SJCRH30 (cell line): ENCODE results near the gene ACACA. TPM values are rescaled to one million over a fixed set of nuclear protein-coding genes. Genes with fewer than 3 reads are reported as not detected.
"Not testable (repeated sequence)": the region's sequence is repeated elsewhere in the genome, so short reads cannot be mapped to it uniquely, and the experiment has no call there.

Experiments
- DNase-seq, 2 experiments: peaks; one replicate each; pipeline ENCODE4 v3.0.0-alpha.2; 2015 to 2020
- H3K27ac ChIP-seq: fragments of 250-450 bp; sonication (Bioruptor Pico); 2 replicates; pipeline ENCODE4 v1.5.1; 2020; ENCODE audit warnings: mild to moderate bottlenecking, moderate library complexity
- H3K27me3 ChIP-seq: fragments of 250-450 bp; sonication (Bioruptor Pico); 2 replicates; pipeline ENCODE4 v1.5.1; 2020; ENCODE audit warnings: mild to moderate bottlenecking, moderate library complexity
- H3K36me3 ChIP-seq: fragments of 250-450 bp; sonication (Bioruptor Pico); 2 replicates; pipeline ENCODE4 v1.5.1; 2020; ENCODE audit warnings: mild to moderate bottlenecking, moderate library complexity
- H3K4me1 ChIP-seq: fragments of 250-450 bp; sonication (Bioruptor Pico); 2 replicates; pipeline ENCODE4 v1.5.1; 2020; ENCODE audit warnings: mild to moderate bottlenecking, moderate library complexity
- H3K4me3 ChIP-seq: fragments of 250-450 bp; sonication (Bioruptor Pico); 2 replicates; pipeline ENCODE4 v1.5.1; 2020; ENCODE audit warnings: mild to moderate bottlenecking, moderate library complexity
- H3K9me3 ChIP-seq: fragments of 250-450 bp; sonication (Bioruptor Pico); replicated peaks from 2 replicates; pipeline ENCODE4 v1.5.1; 2020; ENCODE audit warnings: mild to moderate bottlenecking, moderate library complexity
- total RNA-seq: library from RNA; depleted of rRNA; stranded (reverse); fragments of >200 nt; shearing (Covaris generic); gene quantifications from 2 replicates; pipeline ENCODE4 v1.2.3, GENCODE V29; 2014

The ACACA gene
- total RNA-seq, 1 experiment from 2014 or later: 74.0 TPM

DNA sequence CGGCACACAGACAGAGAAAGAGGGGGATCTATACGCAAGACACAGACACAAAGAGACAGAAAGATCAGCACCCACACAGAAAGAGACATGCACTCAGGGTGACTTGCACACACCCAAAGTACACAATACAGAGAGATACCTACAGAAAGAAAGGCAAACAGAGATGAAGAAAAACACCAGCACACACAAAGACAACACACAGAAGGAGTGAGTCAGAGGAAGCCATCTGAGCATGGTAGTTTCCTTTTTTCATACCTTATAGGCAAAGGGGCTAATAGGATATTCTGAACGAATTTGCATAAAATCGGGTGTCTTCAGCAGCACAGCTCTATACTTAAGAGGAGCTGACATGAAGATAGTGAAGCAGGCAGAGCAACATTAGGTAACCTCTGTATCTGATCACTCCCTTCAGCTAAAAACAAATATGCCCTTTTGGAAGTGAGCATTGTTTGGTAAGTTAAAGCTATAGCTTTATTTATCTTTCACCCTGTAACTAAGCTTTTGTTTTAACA lies 259.3 kb downstream of the ACACA start:
- Histone ChIP-seq H3K36me3 (peaks cover 22% of the 10 kb centered on the region), H3K27ac (no peak overlapping the region), H3K4me3 (no peak overlapping the region), H3K27me3 (no peaks in the 10 kb centered on the region), H3K4me1 (no peaks in the 10 kb centered on the region), H3K9me3 (no peaks in the 10 kb centered on the region)
- DNase-seq: no peak

DNA sequence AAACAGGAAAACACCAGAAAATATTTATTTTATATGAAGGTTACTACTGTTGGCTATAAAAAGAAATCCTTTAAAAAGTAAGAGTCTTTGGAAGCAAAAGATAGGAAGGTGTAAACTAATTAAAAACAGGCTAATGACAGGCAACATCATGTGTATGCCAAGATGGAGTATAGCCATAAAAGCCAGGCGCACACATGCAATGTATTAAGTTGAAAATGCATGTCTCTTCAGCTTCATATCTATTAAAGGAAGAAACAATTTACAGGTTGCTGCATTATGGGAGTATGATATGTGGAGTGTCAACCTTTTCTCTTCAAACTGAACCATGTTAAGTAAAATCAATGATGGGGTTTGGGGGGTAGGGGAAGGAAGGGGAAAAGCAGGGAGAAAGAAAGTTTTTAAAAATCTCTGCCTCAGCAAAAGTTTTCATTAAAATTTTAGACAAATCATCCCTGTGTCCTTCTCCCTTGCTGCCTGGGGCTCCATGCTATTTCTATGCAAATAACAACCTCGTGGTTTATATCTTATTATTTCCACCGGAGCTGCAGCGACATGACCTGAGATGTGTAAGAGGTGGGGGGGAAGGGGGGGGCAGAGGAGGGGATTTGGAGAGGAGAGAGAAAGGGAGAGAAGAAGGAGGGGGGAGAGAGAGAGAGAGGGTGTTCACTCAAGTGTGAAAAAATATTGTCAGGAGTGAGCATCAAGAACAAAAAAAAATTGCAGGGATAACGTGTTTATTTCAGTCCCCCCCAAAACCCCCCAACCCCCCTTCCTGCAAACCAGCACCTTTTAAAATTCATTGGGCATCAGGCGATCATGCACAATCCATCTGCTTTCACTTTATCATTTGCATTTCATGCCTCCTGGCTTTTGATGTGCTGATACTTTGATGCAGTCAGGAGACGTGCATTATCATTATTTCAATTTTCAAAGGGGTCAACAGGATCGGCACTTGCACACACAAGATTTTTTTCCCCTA lies 260.3 kb downstream of the ACACA start:
- no peak overlapping the region for H3K27ac ChIP-seq
- no peak for DNase-seq
- no peaks in the 10 kb centered on the region for H3K9me3 ChIP-seq
- H3K4me3 ChIP-seq: no peak overlapping the region
- H3K4me1 ChIP-seq: no peaks in the 10 kb centered on the region
- H3K36me3 ChIP-seq: peaks cover 20% of the 10 kb centered on the region
- no peaks in the 10 kb centered on the region for H3K27me3 ChIP-seq

DNA sequence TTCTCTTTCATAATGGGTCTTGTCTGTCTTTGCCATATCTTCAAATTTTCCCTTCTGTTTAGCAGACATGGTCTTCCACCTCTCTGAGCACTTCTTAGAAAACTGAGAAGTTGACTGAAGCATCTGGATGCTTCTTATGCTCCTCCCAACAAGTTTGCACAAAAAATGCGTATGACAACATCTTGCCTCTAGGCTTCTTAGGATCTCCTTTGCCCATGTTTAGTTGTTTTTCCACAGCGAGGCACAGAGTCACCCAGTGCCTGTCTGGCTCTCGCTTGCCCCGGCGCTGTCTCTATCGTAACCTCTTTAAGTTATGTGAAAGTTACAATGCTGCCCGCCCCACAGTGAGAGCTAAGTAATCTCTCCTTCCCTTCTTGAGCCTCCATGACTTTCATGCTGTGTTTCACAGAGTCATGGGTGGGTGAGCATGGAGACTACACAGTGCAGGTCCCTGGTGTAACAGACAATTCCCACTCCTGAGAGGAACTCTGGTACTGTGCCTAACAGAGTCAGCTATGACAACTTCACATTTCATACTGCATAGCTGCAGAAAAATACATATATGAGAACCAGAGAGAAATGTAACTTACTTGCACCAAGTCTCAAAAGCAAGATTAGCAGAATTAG lies 262.4 kb downstream of the ACACA start:
- no peak overlapping the region for H3K4me3 ChIP-seq
- H3K9me3 ChIP-seq: no peaks in the 10 kb centered on the region
- H3K4me1 ChIP-seq: no peaks in the 10 kb centered on the region
- no peak for DNase-seq
- no peaks in the 10 kb centered on the region for H3K27me3 ChIP-seq
- no peak overlapping the region for H3K27ac ChIP-seq
- peaks cover 17% of the 10 kb centered on the region; the same call in 1 of the 2 replicates for H3K36me3 ChIP-seq

DNA sequence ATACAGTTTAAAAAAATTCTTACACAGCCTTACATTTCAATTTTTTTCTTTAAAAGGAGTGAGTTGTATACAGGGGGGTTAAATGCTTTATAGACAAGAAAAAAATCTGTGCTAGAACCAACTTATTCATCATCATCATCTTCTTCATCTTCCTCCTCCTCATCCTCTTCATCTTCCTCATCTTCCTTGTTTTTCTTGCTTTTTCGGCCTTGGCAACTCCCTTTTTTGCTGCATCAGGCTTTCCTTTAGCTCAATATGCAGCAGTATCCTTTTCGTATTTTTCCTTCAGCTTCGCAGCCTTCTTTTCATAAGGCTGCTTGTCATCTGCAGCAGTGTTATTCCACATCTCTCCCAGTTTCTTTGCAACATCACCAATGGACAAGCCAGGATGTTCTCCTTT lies 263.1 kb downstream of the ACACA start:
- H3K27me3 ChIP-seq, H3K4me3 ChIP-seq, DNase-seq, H3K27ac ChIP-seq, H3K9me3 ChIP-seq, H3K4me1 ChIP-seq: not testable (repeated sequence)
- H3K36me3 ChIP-seq: peaks cover 21% of the 10 kb centered on the region; the same call in 1 of the 2 replicates

DNA sequence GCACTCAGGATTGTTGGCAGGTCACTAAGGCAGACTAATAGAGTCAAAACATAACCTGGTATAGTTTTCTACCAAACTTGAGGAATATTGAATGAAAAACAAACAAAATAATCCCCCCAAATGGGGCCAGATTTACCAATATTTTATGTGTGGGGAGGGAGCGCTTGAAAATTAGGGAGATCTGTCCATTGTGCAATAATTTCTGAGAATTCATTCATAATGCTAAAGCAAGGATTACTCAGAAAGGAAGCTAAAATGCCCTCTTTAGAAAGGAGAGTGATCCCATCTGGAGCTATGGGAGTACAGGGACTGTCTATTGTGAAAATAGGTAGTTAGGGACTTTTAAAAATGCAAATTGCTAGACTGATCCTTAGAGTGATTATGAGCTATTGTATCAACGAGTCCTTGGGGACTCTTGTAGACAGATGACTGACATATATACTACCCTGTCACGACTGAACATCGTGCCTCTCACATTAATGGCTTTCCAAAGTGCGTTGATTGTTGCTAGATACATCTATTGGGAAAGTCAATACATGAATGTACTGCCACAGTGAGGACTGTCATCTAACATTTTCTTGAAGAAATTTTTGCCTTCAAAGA lies 264.2 kb downstream of the ACACA start:
- no peak for DNase-seq
- H3K27me3 ChIP-seq: no peaks in the 10 kb centered on the region
- no peaks in the 10 kb centered on the region for H3K9me3 ChIP-seq
- no peak overlapping the region for H3K27ac ChIP-seq
- H3K4me3 ChIP-seq: no peak overlapping the region
- H3K36me3 ChIP-seq: peaks cover 22% of the 10 kb centered on the region; the same call in 1 of the 2 replicates
- no peaks in the 10 kb centered on the region for H3K4me1 ChIP-seq

DNA sequence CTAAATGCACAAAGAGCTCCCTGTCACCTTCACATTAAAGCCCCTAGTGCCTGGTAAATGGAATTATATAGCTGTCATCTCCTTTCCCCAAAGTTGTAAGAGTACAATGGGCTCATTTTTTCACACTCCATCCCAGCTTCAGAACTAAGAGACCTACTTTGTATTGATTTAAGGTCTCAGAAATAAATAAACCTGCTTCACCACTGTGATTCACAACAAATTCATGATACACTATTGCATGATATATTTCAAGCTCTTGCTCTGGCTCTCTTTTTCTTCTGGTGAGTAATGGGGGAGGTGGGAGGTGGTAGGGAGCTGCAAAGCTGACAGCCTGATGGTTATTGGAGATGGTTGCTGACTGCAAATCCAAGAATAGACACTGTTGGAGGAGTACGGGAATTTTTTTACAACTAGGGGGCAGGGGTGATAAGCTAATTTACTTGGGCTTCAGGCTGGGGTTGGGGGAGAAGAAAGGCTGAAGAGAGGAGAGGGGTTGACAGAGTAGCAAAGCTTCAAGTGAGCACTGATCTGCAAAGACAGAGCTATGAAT lies 268.0 kb downstream of the ACACA start:
- Histone ChIP-seq H3K27me3 (no peaks in the 10 kb centered on the region), H3K4me1 (no peaks in the 10 kb centered on the region), H3K36me3 (peaks cover 29% of the 10 kb centered on the region; the same call in 1 of the 2 replicates), H3K27ac (no peak overlapping the region), H3K4me3 (no peak overlapping the region), H3K9me3 (no peaks in the 10 kb centered on the region)
- no peak for DNase-seq

DNA sequence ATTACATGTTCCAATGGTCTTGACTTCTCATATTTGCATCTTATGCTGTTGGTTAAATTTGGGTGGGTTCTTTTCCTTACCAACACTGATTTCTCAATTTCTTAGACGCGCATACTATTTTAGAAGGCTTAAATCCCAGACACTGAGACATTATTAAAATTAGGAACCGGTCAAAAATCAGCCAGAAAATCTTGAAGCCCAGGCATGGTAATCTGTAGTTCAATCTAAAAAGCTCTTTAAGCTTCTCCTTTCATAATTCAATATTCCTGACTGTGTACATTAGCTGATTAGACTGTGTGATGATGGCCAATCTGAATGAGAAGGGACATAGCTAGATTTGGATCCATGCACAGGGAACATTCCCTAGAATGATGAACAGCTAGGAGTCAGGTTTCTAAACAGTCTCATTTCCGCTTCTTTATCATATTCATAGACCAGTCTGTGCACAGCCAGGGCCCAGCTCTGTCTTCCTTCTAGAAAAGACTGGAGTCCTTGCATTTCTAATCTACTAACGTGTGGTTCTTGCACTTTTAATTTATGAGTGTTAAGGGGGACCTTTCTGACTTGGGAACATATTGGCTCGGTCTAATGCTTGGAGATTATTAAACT lies 268.6 kb downstream of the ACACA start:
- DNase-seq: no peak
- no peaks in the 10 kb centered on the region for H3K9me3 ChIP-seq
- H3K27me3 ChIP-seq: no peaks in the 10 kb centered on the region
- H3K27ac ChIP-seq: no peak overlapping the region
- H3K36me3 ChIP-seq: peaks cover 29% of the 10 kb centered on the region; the same call in 1 of the 2 replicates
- no peaks in the 10 kb centered on the region for H3K4me1 ChIP-seq
- no peak overlapping the region for H3K4me3 ChIP-seq

DNA sequence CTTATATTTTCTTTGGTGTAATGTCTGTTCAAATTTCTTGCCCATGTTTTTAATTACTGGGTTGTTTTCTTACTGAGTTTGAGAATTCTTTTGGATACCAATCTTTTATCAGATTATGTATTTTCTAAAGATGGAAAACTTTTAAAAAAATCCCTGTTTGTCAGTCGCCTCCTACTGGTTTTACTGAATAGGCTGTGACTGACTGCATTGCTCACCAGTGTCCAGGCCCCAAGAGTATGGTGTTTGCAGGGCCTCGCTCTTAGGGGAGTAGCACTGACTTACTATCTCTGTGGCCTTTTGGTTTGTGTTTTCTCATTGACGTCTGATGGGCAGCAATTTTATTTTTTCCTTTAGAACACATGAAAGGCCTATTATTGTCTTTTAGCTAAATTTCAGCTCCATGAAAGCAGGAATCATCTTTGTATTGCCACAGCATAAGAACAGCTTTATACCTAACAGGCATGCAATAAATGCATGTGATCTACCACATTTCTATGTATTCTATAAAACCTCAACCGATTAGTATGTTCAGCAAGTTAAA lies 269.5 kb downstream of the ACACA start:
- no peak overlapping the region for H3K4me3 ChIP-seq
- H3K9me3 ChIP-seq: no peaks in the 10 kb centered on the region
- H3K27ac ChIP-seq: no peak overlapping the region
- peaks cover 22% of the 10 kb centered on the region; the same call in 1 of the 2 replicates for H3K36me3 ChIP-seq
- DNase-seq: no peak
- no peaks in the 10 kb centered on the region for H3K4me1 ChIP-seq
- H3K27me3 ChIP-seq: no peaks in the 10 kb centered on the region

DNA sequence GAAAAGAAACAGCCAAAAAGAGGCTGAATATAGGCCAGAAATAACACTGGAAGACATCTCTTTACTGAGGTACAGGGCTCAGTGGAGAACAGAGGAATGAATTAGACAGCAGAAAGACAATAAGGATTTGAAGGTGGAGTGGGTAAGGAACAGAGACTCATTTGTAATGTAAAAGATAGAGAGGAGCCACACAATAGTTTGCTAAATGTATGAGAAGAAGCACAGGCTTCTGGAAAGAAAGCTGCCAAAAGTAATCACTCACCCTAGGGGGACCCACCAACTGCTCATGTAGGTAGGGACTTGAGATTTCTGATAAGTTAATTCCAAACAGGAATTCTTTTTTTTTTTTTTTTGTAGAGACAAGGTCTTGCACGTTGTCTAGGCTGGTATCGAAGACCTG lies 271.1 kb downstream of the ACACA start:
- H3K9me3 ChIP-seq: no peaks in the 10 kb centered on the region
- peaks cover 10% of the 10 kb centered on the region for H3K4me1 ChIP-seq
- H3K4me3 ChIP-seq: no peak overlapping the region
- H3K36me3 ChIP-seq: peaks cover 17% of the 10 kb centered on the region; the same call in 1 of the 2 replicates
- H3K27me3 ChIP-seq: no peaks in the 10 kb centered on the region
- DNase-seq: no peak
- H3K27ac ChIP-seq: no peak overlapping the region

DNA sequence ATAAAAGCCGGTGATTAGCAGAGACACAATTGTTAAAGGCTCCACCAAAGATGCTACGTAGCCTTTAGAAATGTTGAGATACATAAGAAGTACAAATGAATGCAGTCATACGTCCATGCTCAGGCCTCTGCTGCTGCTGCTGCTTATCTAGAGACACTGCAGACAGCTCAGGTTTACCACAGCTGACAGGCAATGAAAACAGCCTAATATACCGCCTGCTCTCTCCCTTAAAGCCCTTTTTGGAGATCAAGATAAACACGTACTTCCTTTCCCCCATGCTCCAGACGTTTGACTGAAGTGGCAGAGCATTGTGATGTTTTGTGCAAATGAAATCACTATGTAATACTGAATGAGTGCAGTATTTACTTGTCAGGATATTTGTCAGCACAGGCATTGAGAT lies 272.6 kb downstream of the ACACA start:
- no peak for DNase-seq
- H3K4me1 ChIP-seq: peaks cover 10% of the 10 kb centered on the region

DNA sequence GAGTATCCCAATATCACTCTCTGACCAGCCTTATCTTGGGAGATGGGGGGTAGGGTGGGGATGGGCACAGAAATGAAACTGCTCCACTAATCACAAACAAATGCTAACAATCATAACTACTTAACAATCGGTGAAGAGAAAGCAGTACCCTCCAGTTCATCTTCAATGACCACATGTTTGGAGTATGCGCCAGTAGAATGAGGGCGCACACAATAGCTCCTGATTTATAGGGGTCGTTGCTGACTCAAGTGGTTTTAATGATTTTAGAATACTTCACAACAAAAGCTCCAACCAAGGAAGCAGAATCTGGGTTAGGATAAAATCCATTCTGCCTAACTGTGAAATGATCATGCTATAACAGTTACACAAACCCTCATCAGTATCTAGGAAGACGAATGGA lies 273.5 kb downstream of the ACACA start:
- H3K27ac ChIP-seq: no peak overlapping the region
- no peak for DNase-seq
- H3K27me3 ChIP-seq: no peaks in the 10 kb centered on the region
- peaks cover 22% of the 10 kb centered on the region for H3K36me3 ChIP-seq
- no peak overlapping the region for H3K4me3 ChIP-seq
- peaks cover 10% of the 10 kb centered on the region for H3K4me1 ChIP-seq
- no peaks in the 10 kb centered on the region for H3K9me3 ChIP-seq

More for the DNA sequence above, 272.6 kb downstream of the ACACA start:
- no peaks in the 10 kb centered on the region for H3K9me3 ChIP-seq
- H3K36me3 ChIP-seq: peaks cover 16% of the 10 kb centered on the region
- H3K27ac ChIP-seq: no peak overlapping the region
- no peak overlapping the region for H3K4me3 ChIP-seq
- H3K27me3 ChIP-seq: no peaks in the 10 kb centered on the region

DNA sequence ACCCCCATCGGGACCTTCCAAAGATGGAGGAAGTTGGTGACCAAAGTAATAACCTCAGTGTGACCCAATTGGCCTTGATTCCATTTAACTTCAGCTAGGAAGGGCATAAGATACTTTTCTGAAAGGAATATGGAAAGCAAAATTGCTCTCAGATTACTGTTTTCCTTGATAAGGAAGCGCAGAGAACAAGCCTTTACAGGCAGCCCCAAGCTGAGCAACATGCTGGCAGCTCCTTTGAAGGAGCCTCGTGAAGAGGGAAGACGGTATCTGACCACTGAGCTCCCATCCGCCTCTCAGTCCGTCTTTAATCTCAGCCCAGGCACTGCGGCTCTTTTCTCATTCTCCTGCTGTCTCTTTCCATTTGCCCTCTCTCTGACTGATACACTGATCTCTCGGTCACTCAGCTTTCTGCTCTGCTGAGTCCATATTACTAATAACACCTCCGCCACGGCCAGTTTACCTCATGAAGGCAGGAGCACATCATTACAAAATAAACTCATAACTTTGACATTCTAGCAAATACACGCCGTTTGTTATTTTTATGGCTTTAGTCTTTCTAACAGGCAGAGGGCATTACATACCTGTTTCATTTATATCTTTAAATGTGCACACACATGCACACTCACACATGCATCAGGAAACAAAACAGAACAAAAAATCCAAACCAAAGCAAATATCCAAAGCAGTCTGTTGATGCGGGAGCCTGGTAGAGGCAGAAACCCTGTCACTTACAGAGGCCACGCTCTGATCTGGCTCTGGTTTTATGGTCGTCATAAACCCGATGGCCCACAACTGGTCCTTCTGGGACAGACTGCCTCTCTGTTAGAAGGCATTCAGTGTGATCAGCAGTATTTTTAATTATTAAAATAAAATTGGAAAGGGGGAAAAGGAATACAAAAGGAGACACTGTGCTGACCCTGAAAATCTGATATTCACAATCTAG lies 274.7 kb downstream of the ACACA start:
- peaks cover 25% of the 10 kb centered on the region for H3K36me3 ChIP-seq
- H3K9me3 ChIP-seq: no peaks in the 10 kb centered on the region
- no peak for DNase-seq
- H3K4me3 ChIP-seq: no peak overlapping the region
- no peaks in the 10 kb centered on the region for H3K27me3 ChIP-seq
- no peak overlapping the region for H3K27ac ChIP-seq
- peaks cover 10% of the 10 kb centered on the region for H3K4me1 ChIP-seq

DNA sequence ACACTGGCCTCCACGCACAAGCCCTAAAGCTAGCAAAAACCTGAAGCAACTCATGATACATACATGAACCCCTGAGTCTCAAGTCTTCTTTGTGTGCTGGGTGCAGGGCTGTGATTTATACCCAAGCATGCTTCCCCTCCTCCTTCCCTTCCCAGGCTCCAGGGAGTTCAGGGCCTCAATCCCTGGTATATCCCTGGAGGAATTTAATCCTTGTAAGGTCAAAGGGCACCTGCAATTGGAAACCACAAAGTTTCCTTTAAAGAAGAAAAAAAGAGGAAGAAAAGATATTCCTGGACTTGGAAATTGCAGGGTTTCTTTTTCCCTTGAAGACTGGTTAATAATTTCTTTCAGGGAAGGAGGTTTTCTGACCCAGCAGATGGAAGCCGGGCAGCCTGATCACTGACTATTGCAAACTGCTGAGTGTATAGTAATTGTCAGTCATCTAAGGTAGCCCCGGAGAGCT lies 275.6 kb downstream of the ACACA start:
- H3K9me3 ChIP-seq: no peaks in the 10 kb centered on the region
- H3K27ac ChIP-seq: no peak overlapping the region
- no peak overlapping the region for H3K4me3 ChIP-seq
- H3K36me3 ChIP-seq: peaks cover 25% of the 10 kb centered on the region
- peaks cover 10% of the 10 kb centered on the region for H3K4me1 ChIP-seq
- no peaks in the 10 kb centered on the region for H3K27me3 ChIP-seq
- DNase-seq: peak; percentile 29 to 51
